HepG2 (cell line): ENCODE measurements around the gene KISS1. TPM values are rescaled to one million over a fixed set of nuclear protein-coding genes. Genes with fewer than 3 reads are reported as not detected.

Source experiments
- ATAC-seq: fragments of 200-7000 bp; cut with Tn5 transposase; 3 replicates; pipeline ENCODE4 v1.9.1; 2020; ENCODE audit warnings: mild to moderate bottlenecking, moderate library complexity
- BruUV-seq: library from RNA; stranded (reverse); fragments of 400-500 nt; replicated peaks from 2 replicates; lab custom pipeline; 2021; lab: Mats Ljungman, UMichigan
- CTCF ChIA-PET: fragments of 300-600 bp; formaldehyde crosslinking; extraction: SDS; loops from one replicate; lab custom pipeline; 2021; ENCODE audit warnings: low total read pairs, inconsistent platforms, low intra/inter-chr PET ratio; lab: Yijun Ruan, JAX
- POLR2A ChIA-PET: fragments of 350-600 bp; sonication (Branson Sonifier 250); formaldehyde crosslinking; loops from one replicate; lab custom pipeline; 2020; ENCODE audit warnings: antibody characterized with exemption, inconsistent platforms; lab: Yijun Ruan, JAX
- DNase-seq: peaks from one replicate; pipeline ENCODE4 v3.0.0-alpha.2; 2015; ENCODE audit warnings: low spot score
- FAIRE-seq: peaks from 3 replicates; lab custom pipeline; 2011; peaks lifted over from hg19 to GRCh38; lab: Jason Lieb, UNC
- H2AFZ ChIP-seq: one replicate; pipeline ENCODE4 v1.6.1; 2011; ENCODE audit warnings: low read length, inconsistent platforms
- H3K27ac ChIP-seq: fragments of 300-600 bp; 3 replicates; pipeline ENCODE4 v1.8.0; 2011; ENCODE audit warnings: mixed run types, mild to moderate bottlenecking, mixed read lengths, low read length, inconsistent platforms; ENCODE audit not compliant: insufficient read depth; ENCODE audit errors: extremely low read length
- H3K27me3 ChIP-seq, 2 experiments: fragments of 200-600 bp in 1 of 2; 2 replicates in 1 of 2; 3 replicates in 1 of 2; pipeline versions ENCODE4 v1.6.0 to v1.8.0; 2011; ENCODE audit warnings: low read length in 2 of 2, mild to moderate bottlenecking in 2 of 2, moderate library complexity in 2 of 2, inconsistent platforms in 1 of 2; ENCODE audit not compliant: insufficient read depth in 2 of 2, control insufficient read depth in 1 of 2
- H3K36me3 ChIP-seq, 2 experiments: fragments of 200-600 bp in 1 of 2; replicated peaks in 1 of 2; 2 replicates in 1 of 2; 3 replicates in 1 of 2; pipeline versions ENCODE4 v1.5.1 to v1.8.0; 2011; ENCODE audit warnings: low read length in 2 of 2, inconsistent platforms in 1 of 2; ENCODE audit not compliant: insufficient read depth in 2 of 2, control insufficient read depth in 1 of 2
- H3K4me1 ChIP-seq: 2 replicates; pipeline ENCODE4 v1.5.1; 2012; ENCODE audit warnings: low read length, inconsistent platforms; ENCODE audit not compliant: insufficient read depth
- H3K4me2 ChIP-seq: 2 replicates; pipeline ENCODE4 v1.6.0; 2011; ENCODE audit warnings: low read depth, low read length, inconsistent platforms
- H3K4me3 ChIP-seq, 3 experiments: fragments of 200-600 bp in 1 of 3; sonication (generic), shearing (Covaris generic) in 1 of 3; replicated peaks in 1 of 3; 2 replicates each; pipeline ENCODE4 v1.5.1; 2011 to 2016; ENCODE audit warnings: low read length in 3 of 3, inconsistent platforms in 2 of 3, low read depth in 2 of 3, mild to moderate bottlenecking in 2 of 3, control low read depth in 1 of 3, mixed read lengths in 1 of 3; ENCODE audit not compliant: insufficient read depth in 1 of 3
- H3K79me2 ChIP-seq: one replicate; pipeline ENCODE4 v1.6.1; 2011; ENCODE audit warnings: low read length, inconsistent platforms; ENCODE audit not compliant: insufficient read depth
- H3K9ac ChIP-seq: 2 replicates; pipeline ENCODE4 v1.6.0; 2011; ENCODE audit warnings: mild to moderate bottlenecking, low read depth, low read length, inconsistent platforms; ENCODE audit not compliant: insufficient read depth
- H3K9me3 ChIP-seq: 2 replicates; pipeline ENCODE4 v1.5.1; 2012; ENCODE audit warnings: mild to moderate bottlenecking, low read length
- H4K20me1 ChIP-seq: 2 replicates; pipeline ENCODE4 v1.6.0; 2011; ENCODE audit warnings: inconsistent platforms, mild to moderate bottlenecking, low read length, moderate library complexity; ENCODE audit not compliant: insufficient read depth
- NFKB2 ChIP-seq: sonication (generic); formaldehyde crosslinking; IDR thresholded peaks from 2 replicates; pipeline ENCODE4 v1.4.0; 2020; ENCODE audit warnings: missing genetic modification reagents, borderline replicate concordance
- WGBS: methylation state at CpG from one replicate; pipeline ENCODE4 v1.1.6; 2017; ENCODE audit warnings: low lambda C conversion rate; 5-methylcytosine and 5-hydroxymethylcytosine counted together
- in situ Hi-C: cut with HindIII; loops from 2 replicates; pipeline ENCODE4 v1.10.0; 2017; ENCODE audit warnings: low pct_unique_long_range_greater_than_20kb; ENCODE audit not compliant: extremely low pct_ligation_motif_present
- intact Hi-C: fragments of 100-400 bp; cut with micrococcal nuclease; formaldehyde crosslinking; loops from one replicate; pipeline ENCODE4 v1.10.0; 2022; ENCODE audit not compliant: unreplicated experiment
- polyA plus RNA-seq, 8 experiments: library from polyadenylated mRNA; depleted of rRNA in 3 of 8; stranded (reverse) in 7 of 8; unstranded in 1 of 8; fragments of >200 nt; fragmentation: Illumina TruSeq in 4 of 8; extraction: Trizol in 4 of 8; gene quantifications; 2 replicates each; pipeline versions ENCODE4 v1.2.1 to v1.2.3, GENCODE V29; 2011 to 2016; ENCODE audit warnings: low read depth in 4 of 8, missing spikeins in 1 of 8, mixed read lengths in 1 of 8; ENCODE audit not compliant: insufficient read depth in 1 of 8
- total RNA-seq, 5 experiments: library from RNA; depleted of rRNA; stranded (reverse); fragments of >200 nt; fragmentation: Illumina TruSeq; extraction: Trizol; gene quantifications; 2 replicates each; pipeline ENCODE4 v1.2.3, GENCODE V29; 2016; ENCODE audit warnings: low read depth in 1 of 5
- TF ChIP-seq, protein P1 (sequence below): IDR thresholded peaks from 2 replicates; pipeline ENCODE4 v1.4.0; 2020; ENCODE audit warnings: mild to moderate bottlenecking, missing genetic modification reagents

KISS1 gene
- total and polyA plus RNA-seq, 2 of the 13 experiments (the other 11 are each of a cell fraction or from before 2014, with no cell fraction given), result 0.24 to 0.80 TPM

DNA sequence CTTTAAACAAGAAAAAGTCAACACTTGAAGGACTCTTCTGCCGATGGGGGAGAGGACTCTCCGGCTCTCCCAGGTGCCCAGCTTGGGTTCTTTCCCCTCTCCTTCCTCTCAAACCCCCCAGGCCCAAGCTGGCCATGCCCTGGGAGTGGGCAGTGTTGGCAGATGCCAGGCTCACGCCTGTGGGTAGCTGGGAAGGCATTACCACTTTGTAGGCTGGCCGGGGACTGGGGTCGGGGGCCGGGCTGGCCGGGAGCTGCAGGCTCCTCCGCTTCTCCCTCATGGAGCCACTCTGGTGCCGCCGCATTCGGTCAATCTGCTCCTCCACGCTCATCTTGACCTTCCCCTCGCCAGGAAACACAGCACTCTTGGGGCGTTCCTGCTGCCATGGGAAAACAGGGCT is 33.9 kb upstream of the KISS1 start:
- no peak for TF ChIP-seq NFKB2 (CRISPR knock-in tag)
- TF ChIP-seq, all 625 proteins: peak for 0
- Histone ChIP-seq H3K4me3 (no peak overlapping the region), H3K79me2 (no peaks in the 10 kb centered on the region), H4K20me1 (no peaks in the 10 kb centered on the region), H3K9me3 (no peaks in the 10 kb centered on the region), H3K27me3 (no peaks in the 10 kb centered on the region), H2AFZ (no peak overlapping the region), H3K36me3 (peaks cover 14 to 35% of the 10 kb centered on the region in 2 experiments; a peak in 4 of 5 replicates), H3K4me1 (peaks cover 18% of the 10 kb centered on the region), H3K9ac (no peak overlapping the region), H3K27ac (no peak overlapping the region), H3K4me2 (no peak overlapping the region)
- BruUV-seq, result no TSS peak
- ATAC-seq (no peak), DNase-seq (no peak), FAIRE-seq (no peak)
- ChIA-PET CTCF (no interaction called here), POLR2A (interaction anchor here (0.9 kb wide), 1 partner anchor 16 kb away, joined by 3 read pairs; the partner anchor contains the start of gene GOLT1A)
- 96% methylated on average over 5 of the region's 14 CpGs for WGBS
- in situ Hi-C loops, result no loop called here
- intact Hi-C loops, result no loop called here

DNA sequence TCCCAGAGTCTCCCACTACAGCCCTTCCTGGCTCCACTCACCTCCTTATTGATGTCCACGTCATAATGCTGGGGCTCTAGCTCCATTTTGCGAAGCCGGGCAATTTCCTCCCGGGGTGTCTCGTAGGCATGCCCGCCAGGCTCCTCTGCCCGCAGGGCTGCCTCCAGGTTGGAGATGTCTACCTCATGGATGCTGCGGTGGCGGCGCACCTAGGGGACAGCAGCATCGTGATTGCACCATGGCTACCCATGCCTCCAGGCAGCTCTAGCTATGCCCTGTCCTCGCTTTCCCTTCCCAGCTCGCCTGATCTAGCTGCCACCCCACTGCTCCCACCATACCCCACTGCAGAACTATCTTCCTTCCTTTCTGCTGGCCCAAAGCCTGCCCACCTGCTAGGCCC is 32.6 kb upstream of the KISS1 start:
- H3K9me3 ChIP-seq, result no peaks in the 10 kb centered on the region
- POLR2A ChIA-PET, result no interaction called here

More for the DNA sequence above, 32.6 kb upstream of the KISS1 start:
- TF ChIP-seq, protein P1, sequence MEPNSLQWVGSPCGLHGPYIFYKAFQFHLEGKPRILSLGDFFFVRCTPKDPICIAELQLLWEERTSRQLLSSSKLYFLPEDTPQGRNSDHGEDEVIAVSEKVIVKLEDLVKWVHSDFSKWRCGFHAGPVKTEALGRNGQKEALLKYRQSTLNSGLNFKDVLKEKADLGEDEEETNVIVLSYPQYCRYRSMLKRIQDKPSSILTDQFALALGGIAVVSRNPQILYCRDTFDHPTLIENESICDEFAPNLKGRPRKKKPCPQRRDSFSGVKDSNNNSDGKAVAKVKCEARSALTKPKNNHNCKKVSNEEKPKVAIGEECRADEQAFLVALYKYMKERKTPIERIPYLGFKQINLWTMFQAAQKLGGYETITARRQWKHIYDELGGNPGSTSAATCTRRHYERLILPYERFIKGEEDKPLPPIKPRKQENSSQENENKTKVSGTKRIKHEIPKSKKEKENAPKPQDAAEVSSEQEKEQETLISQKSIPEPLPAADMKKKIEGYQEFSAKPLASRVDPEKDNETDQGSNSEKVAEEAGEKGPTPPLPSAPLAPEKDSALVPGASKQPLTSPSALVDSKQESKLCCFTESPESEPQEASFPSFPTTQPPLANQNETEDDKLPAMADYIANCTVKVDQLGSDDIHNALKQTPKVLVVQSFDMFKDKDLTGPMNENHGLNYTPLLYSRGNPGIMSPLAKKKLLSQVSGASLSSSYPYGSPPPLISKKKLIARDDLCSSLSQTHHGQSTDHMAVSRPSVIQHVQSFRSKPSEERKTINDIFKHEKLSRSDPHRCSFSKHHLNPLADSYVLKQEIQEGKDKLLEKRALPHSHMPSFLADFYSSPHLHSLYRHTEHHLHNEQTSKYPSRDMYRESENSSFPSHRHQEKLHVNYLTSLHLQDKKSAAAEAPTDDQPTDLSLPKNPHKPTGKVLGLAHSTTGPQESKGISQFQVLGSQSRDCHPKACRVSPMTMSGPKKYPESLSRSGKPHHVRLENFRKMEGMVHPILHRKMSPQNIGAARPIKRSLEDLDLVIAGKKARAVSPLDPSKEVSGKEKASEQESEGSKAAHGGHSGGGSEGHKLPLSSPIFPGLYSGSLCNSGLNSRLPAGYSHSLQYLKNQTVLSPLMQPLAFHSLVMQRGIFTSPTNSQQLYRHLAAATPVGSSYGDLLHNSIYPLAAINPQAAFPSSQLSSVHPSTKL, result no peak
- no peaks in the 10 kb centered on the region for H3K79me2 ChIP-seq
- H4K20me1 ChIP-seq, result no peaks in the 10 kb centered on the region
- FAIRE-seq (no peak), ATAC-seq (no peak), DNase-seq (no peak)
- H3K4me2 ChIP-seq, result no peak overlapping the region
- in situ Hi-C loops (no loop called here), intact Hi-C loops (no loop called here)
- no peak overlapping the region for H3K4me3 ChIP-seq
- H3K9ac ChIP-seq, result no peak overlapping the region
- H3K27me3 ChIP-seq, result no peaks in the 10 kb centered on the region
- peaks cover 13 to 35% of the 10 kb centered on the region in 2 experiments; a peak in 4 of 5 replicates for H3K36me3 ChIP-seq
- CTCF ChIA-PET, result no interaction called here
- H2AFZ ChIP-seq, result no peak overlapping the region
- WGBS, result 96% methylated on average over 13 of the region's 13 CpGs
- peaks cover 18% of the 10 kb centered on the region for H3K4me1 ChIP-seq
- H3K27ac ChIP-seq, result no peak overlapping the region
- no TSS peak for BruUV-seq
